HL-60/S4 treated with phorbol 12-myristate 13-acetate at 8.2 ng/mL for 4 days and 3 days (cell line): Measurements from ENCODE around the gene POLD2.

Experiments
- in situ Hi-C: fragments of 300-500 bp; cut with MboI; formaldehyde crosslinking; loops from 2 replicates; pipeline ENCODE4 v1.15.0; 2022; ENCODE audit warnings: low sequenced_read_pairs

Gene POLD2

DNA sequence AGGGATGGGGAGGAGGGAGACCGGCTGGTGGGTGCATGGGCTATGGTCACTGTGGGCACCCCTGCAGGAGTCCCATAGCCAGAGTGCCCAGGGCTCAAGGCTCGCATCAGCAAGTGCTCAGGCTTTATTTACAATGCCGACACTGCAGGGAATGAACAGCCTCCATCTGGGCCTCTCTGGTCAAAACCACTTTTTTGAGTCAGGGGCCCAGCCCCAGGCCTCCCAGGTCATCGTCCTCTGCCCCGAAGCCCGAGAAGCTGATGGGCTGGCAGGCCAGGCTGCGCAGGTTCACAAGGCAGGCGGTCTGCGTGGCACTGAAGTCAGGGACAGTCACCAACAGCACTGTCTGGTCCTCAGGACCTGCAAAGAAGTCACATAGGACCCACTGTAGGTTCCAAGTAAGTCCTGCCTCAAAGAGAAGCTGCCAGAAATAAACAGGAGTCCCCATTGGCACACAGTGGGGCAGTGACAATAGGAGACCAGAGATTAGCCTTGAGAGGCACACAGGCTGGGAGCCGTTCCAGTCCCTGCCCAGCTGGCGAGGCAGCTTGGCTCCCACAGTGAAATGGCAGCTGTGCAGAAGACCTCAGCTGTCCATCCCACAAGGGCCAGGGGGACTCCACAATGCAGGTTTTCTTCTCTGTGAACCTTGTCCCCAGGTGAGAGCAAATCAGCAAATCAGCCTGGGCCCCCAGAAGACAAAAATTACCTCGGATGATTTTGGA lies 8.6 kb downstream of the POLD2 start:
- in situ Hi-C loops = no loop called here

DNA sequence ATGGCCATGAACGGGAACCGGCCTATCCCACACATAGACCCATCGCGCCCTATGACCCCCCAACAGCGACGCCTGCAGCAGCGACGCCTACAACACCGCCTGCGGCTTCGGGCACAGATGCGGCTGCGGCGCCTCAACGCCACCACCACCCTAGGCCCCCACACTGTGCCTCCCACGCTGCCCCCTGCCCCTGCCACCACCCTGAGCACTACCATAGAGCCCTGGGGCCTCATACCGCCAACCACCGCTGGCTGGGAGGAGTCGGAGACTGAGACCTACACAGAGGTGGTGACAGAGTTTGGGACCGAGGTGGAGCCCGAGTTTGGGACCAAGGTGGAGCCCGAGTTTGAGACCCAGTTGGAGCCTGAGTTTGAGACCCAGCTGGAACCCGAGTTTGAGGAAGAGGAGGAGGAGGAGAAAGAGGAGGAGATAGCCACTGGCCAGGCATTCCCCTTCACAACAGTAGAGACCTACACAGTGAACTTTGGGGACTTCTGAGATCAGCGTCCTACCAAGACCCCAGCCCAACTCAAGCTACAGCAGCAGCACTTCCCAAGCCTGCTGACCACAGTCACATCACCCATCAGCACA lies 9.5 kb downstream of the POLD2 start:
- in situ Hi-C loops = no loop called here

DNA sequence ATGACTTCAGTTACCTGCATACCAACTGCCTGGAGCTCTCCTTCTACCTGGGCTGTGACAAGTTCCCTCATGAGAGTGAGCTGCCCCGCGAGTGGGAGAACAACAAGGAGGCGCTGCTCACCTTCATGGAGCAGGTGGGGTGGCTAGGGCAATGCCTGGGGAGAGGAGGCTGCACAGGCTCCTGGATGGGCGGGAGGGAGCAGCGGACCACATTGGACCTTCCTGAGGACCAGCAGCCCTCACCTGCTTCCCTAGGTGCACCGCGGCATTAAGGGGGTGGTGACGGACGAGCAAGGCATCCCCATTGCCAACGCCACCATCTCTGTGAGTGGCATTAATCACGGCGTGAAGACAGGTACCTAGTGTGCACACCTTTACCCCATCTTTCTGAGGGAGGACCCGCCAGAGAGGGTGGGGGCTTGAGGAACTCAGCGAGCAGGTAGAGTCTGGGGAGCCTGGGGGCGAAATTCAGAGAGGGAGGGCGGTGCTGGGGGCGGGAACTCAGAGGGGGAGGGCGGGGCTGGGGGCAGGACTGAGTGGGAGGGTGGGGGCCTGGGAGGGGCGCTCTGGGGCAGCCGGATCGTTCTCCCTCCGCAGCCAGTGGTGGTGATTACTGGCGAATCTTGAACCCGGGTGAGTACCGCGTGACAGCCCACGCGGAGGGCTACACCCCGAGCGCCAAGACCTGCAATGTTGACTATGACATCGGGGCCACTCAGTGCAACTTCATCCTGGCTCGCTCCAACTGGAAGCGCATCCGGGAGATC lies 10.2 kb downstream of the POLD2 start:
- in situ Hi-C loops = no loop called here

DNA sequence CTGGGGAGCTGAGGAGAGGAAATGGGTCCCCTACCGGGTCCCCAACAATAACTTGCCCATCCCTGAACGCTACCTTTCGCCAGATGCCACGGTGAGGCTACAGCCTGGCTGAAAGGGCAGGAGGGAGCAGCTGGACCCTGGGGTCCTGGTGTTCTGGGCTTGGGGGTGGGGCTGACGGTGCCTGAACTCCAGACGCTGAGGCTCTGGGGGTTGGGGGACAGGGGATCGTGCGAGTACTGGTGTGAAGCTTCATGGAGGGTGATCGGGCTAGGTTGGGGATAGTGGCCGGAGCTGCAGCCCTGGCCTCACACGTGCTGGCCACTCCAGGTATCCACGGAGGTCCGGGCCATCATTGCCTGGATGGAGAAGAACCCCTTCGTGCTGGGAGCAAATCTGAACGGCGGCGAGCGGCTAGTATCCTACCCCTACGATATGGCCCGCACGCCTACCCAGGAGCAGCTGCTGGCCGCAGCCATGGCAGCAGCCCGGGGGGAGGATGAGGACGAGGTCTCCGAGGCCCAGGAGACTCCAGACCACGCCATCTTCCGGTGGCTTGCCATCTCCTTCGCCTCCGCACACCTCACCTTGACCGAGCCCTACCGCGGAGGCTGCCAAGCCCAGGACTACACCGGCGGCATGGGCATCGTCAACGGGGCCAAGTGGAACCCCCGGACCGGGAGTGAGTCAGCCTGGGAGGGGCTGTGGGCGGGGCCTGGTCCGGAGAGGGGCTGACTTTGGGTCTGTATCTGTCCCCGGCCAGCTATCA lies 10.9 kb downstream of the POLD2 start:
- in situ Hi-C loops = no loop called here

DNA sequence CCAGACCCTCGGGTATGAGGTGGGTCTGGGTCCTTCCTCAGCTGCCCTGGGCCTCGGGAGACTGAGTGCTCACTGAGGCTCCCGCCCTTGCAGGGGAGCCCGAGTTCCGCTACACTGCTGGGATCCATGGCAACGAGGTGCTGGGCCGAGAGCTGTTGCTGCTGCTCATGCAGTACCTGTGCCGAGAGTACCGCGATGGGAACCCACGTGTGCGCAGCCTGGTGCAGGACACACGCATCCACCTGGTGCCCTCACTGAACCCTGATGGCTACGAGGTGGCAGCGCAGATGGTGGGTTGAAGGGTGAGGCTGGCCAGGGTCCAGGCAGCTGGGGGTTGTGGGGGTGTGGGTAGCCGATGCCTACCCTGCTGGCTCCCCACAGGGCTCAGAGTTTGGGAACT lies 11.6 kb downstream of the POLD2 start:
- in situ Hi-C loops = no loop called here

DNA sequence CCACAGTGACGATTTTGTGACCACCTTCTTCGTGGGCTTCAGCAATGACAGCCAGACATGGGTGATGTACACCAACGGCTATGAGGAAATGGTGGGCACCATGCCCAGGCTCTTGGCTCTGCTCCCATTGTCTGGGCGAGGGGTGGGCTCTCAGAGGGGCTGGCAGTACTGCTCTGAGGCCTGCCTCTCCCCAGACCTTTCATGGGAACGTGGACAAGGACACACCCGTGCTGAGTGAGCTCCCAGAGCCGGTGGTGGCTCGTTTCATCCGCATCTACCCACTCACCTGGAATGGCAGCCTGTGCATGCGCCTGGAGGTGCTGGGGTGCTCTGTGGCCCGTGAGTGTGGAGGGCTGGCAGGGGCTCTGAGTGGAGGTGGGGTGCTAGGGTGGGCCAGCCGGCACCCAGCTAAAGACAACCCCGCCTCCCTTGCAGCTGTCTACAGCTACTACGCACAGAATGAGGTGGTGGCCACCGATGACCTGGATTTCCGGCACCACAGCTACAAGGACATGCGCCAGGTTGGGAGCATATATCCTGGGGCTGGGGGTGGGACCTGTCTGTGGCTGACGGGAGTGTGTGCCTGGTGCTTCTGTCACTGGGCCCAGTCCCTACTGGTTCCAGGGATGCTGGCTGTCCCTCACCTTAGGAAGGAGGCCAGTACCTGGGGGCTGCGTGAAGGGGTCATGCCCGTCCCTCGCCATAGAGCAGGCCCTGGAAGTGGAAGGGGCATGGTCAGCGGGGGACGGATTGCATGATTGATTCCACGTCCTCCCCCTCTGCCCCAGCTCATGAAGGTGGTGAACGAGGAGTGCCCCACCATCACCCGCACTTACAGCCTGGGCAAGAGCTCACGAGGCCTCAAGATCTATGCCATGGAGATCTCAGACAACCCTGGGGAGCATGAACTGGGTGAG lies 12.4 kb downstream of the POLD2 start:
- in situ Hi-C loops = no loop called here

DNA sequence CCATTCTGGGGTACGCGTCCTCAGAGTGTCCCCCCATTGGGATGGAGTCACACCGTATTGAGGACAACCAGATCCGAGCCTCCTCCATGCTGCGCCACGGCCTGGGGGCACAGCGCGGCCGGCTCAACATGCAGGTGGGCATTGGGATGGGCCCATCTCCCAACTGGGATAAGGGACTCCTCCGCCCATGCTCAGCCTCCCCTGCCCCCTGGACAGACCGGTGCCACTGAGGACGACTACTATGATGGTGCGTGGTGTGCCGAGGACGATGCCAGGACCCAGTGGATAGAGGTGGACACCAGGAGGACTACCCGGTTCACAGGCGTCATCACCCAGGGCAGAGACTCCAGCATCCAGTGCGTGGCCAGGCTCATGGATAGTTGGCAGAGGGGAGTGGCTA lies 13.4 kb downstream of the POLD2 start:
- in situ Hi-C loops = no loop called here

DNA sequence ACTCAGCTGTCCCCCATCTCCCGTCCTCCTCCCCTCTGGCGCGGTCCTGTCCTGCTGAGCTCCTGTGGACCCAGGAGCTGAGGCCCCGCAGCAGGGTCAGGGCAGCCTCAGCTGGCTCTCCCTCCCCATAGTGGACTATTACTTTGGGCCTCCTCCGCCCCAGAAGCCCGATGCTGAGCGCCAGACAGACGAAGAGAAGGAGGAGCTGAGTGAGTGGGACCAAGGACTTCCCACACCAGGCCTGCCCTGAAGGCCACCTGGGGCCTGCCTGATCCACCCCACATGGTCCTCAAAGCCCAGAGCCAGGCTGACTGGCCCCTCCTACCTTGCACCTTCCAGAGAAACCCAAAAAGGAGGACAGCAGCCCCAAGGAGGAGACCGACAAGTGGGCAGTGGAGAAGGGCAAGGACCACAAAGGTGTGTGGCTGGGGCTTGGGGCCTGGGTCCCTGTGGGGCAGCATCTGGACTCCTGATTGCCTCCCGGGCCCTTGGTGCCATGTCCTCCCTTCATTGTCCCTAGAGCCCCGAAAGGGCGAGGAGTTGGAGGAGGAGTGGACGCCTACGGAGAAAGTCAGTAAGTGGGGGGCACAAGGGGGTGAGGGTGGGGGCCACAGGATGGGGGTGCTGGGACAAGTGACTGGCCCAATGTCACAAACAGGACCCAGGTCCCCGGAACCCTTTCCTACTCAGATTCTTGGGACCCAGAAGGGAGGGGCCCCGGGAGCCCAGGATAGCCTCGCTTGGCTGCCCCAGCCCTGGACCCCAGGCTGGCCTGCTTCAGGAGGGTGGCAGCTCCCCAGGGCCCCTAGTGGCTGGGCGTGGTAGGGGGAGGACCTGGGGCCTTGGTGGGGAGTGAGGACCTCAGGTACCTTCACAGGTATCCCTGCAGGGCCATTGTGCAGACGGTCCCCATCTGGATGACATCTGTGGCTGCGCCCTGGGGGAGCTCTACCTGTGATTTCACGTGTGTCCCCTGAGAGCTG lies 14.3 kb downstream of the POLD2 start:
- in situ Hi-C loops = no loop called here

DNA sequence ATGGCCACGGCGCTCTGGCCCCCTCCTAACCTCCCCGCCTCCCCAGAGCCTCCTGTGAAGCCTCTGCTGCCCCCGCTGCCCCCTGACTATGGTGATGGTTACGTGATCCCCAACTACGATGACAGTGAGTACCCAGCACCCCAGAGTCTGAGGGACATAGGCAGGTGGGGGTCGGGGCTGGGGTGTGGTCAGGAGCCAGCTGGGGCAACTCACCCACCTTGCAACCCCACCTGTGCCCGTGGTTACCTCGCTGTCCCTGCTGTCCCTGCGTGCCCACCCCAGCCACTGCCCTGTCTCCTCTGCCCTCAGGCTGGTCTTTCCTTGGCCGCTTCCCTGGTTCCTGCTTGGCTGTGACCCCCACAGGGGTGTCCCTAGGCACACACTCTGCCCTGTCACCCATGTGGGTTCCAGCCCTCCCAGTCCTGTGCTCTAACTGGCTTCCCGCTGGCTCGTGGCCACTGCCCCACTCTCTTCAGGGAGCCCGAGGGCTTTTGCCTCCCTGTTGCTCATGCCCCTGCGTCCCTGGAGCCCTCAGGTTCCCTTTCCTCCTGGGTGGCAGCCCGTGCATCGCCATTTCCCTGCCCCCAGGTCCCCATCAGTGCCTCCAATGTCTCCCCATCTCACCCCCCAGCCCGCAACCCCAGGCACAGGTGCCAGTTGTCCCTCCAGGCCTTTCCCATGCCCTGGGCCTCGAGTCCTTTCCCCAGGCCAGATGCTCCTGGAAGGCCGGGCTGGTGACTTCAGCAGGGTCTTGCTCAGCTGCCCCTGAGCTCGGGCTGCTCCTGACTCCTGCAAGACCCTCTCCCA lies 15.2 kb downstream of the POLD2 start:
- in situ Hi-C loops = no loop called here

DNA sequence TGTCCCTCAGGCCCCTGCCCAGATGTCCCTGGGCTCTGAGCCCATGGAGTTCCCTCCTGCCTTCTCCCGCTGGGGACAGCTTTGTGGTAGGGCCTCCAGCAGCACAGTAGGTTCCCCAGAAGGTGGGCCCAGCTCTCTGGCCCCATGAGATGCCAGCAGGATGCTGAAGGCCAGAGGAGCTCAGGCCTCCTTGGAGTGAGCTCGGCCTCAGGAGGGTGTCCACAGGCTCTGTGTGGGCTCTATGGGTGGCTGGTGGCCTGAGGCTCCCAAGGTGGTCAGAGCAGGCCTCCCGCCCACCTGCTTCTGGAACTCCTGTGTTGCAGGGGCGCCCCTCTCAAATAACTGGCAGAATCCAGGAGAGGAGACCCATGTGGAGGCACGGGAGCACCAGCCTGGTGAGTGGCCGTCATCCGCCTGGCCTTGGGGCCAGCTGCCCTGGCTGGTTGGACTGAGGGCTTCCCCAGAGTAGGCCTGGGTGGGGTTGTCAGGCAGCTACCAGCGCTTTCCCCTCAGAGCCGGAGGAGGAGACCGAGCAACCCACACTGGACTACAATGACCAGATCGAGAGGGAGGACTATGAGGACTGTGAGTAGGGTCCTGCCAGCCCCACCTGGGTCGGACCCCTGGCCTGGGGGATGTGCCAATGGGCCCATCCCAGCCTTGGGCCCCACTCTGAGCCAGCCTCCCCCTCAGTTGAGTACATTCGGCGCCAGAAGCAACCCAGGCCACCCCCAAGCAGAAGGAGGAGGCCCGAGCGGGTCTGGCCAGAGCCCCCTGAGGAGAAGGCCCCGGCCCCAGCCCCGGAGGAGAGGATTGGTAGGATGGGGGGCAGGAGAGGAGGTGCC lies 16.0 kb downstream of the POLD2 start:
- in situ Hi-C loops = no loop called here

DNA sequence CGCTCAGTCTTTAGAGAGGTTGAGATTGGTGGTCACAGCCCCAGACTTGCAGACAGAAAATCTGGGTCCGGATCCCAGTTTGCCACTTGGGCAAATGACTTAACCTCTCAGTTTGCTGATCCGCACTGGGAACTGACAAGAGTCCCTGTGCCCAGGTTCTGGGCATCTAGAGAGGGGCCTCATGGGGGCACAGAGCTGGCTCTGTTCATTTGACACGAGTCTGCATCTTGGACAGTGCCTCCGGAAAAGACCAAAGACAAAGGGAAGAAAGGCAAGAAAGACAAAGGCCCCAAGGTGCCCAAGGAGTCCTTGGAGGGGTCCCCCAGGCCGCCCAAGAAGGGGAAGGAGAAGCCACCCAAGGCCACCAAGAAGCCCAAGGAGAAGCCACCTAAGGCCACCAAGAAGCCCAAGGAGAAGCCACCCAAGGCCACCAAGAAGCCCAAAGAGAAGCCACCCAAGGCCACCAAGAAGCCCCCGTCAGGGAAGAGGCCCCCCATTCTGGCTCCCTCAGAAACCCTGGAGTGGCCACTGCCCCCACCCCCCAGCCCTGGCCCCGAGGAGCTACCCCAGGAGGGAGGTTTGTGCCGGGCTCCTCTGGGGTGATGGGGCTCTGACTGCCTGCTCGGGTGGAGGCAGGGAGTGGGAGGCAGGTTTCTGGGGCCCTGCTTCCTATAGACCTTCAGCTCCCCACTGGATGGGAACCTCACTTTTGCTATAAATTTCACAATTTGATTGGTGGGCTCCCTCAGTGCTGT lies 16.9 kb downstream of the POLD2 start:
- in situ Hi-C loops = no loop called here

DNA sequence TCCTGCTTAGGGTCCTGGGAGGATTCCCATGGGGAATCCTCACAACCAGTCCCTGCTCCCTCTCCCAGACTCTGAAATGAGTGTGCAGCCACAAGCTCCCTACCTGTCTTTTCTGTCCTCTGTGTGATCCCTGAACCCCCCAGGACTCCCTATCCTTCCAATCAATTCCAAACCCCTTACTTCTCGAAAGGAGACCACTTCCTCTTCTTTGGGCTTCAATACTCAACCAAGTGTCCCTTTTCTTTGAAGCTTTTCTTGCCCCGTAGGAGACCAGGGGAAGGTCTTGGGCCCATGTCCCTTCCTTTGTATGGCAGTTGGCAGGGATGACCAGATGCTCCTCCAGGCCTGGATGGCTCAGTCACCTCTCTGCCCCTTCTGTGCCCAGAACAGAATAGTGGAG lies 17.5 kb downstream of the POLD2 start:
- in situ Hi-C loops = no loop called here

DNA sequence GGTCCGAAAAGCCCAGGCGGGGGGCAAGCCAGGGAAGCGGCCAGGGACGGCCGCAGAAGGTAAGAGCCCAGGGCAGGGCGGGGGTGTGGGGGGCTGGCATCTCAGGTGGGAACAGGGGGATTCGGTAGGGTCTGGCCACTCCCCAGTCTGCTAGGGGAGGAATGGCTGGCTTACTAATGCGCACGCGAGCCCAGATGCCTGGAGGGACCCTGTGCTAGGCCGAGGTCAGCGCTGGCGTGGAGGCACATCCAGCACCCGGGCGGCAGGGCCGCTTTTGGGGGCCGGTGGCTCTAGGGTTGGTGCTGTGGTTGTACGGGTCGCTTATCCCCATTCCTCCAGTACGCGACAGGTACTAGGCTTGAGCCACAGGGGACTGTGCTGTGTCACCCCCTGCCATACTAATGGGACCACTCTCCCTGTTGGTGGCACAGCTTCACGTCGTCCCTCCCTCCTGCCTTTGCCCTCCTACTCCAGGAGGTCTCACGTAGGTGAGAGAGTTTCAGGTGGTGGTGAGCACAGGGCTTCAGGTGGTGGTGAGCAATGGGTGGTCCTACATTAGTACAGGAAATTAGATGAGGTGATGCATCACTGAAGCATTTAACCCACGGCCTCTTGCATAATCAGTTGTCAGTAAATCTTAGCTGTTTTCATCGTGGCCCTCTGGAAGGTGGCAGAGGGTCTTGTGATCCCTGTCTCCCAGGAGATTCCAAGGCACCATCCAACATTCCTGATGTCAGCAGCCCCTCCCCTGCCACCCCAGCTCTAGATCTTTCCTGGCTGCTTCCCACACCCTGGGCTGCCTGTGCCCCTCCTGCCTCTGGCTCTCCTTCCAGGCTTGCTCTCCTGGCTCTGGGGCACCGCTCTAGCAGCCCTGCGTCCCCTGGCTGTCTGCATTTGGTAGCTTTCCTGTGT lies 18.2 kb downstream of the POLD2 start:
- in situ Hi-C loops = no loop called here

DNA sequence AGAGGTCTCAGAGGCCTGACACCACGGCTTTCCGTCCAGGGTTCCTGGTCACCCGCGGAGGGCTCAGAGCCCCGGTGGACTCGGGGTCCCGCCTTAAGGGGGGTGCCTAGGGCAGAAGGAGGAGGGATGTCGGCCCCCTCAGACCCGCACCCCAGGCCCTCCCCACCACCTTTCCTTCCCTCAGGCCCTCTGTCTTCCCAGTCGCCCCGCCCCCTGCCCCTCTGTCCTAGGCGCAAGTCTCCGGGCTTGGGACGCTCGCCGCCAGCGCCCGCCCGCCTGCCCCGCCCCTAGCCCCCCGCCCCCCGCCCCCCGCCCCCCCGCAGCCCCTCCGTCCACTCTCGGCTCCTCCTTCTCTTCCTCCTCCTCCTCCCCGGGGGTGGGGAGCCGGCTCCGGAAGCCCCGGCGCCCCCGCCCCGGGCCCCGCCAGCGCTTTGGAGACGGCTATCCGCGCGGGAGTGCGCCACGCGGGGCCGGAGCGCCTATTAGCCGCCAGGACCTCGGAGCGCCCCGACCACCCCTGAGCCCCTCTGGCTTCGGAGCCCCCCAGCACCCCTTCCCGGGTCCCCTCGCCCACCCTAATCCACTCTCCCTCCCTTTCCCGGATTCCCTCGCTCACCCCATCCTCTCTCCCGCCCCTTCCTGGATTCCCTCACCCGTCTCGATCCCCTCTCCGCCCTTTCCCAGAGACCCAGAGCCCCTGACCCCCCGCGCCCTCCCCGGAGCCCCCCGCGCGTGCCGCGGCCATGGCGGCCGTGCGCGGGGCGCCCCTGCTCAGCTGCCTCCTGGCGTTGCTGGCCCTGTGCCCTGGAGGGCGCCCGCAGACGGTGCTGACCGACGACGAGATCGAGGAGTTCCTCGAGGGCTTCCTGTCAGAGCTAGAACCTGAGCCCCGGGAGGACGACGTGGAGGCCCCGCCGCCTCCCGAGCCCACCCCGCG lies 19.2 kb downstream of the POLD2 start, which contains the start of gene AEBP1:
AEBP1 (plus strand) TSS at position 423 of the 937 bp plus-strand sequence; CDS start at position 744, 321 bp downstream.
- in situ Hi-C loops = no loop called here

DNA sequence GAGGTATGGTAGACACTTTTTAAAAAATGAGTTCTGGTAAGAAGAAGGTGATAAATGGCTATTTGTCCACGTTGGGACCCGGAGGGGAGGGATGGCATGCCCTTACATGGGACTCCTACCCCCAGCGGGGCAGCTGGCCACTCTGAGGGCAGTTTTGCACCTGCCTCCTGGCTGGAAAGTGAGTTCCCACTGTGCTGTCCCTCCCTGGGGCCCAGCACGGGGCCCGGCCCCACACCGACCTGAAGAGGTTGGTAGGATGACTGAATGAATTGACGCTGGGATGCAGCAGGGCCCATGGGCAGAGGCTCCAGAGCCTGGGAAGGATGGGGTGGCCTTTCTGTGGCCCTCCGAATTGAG lies 19.8 kb downstream of the POLD2 start:
- in situ Hi-C loops = no loop called here
